Measurements from ENCODE around the gene DMAC2.
"Not testable (repeated sequence)": the region's sequence is repeated elsewhere in the genome, so short reads cannot be mapped to it uniquely, and the experiment has no call there.

DMAC2 gene

DNA sequence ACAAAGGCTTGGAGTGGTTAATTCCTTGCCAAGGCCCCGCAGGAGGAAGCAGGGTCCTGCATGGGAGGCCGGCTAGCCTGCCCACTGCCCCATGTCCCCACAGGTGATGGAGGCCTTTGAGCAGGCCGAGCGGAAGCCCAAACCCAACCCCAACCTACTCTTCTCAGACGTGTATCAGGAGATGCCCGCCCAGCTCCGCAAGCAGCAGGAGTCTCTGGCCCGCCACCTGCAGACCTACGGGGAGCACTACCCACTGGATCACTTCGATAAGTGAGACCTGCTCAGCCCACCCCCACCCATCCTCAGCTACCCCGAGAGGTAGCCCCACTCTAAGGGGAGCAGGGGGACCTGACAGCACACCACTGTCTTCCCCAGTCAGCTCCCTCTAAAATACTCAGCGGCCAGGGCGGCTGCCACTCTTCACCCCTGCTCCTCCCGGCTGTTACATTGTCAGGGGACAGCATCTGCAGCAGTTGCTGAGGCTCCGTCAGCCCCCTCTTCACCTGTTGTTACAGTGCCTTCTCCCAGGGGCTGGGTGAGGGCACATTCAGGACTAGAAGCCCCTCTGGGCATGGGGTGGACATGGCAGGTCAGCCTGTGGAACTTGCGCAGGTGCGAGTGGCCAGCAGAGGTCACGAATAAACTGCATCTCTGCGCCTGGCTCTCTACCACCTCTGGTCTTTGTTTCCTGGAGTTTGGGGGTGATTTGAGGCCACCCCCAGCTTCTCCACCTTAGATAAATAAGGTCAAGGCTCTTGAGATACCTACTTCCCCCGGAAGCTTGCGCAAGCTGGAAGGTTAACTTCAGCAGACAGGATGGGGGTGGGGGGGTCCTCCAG, 15.2 kb downstream of the DMAC2 start:
- in situ Hi-C loops (cut with MboI; ENCODE audit: low sequenced_read_pairs), result no loop called here

DNA sequence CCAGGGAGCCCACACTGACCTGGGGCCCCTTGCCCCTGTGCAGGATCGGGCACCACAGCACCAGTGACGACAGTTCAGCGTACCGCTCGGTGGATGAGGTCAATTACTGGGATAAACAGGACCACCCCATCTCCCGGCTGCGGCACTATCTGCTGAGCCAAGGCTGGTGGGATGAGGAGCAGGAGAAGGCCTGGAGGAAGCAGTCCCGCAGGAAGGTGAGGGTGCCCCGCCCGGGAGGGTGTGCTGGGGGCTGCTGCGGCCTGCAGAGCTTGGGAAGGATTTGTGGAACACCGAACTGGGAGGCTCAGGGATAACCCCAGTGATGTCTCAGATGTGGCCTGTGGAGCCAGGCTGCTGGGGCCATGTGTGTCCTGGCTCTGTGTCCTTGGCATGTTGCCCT, 16.8 kb downstream of the DMAC2 start:
- in situ Hi-C loops (cut with MboI; ENCODE audit: low sequenced_read_pairs), result no loop called here

DNA sequence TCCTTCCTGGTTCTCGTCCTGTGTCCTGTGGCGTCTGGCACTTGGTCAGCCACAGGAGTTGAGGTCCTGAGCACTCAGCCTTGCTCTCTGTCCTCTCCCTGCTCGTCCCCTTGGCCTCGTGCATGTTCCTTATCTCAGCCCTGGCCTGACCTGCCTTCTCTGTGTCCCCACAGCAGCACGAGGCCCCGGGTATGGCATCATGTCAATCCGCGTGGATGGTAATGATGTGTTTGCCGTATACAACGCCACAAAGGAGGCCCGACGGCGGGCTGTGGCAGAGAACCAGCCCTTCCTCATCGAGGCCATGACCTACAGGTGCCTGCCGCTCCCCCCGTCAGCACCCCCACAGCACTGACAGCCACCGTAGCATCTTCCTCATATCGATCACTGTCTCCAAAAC, 17.3 kb downstream of the DMAC2 start:
- in situ Hi-C loops (cut with MboI; ENCODE audit: low sequenced_read_pairs), result no loop called here

DNA sequence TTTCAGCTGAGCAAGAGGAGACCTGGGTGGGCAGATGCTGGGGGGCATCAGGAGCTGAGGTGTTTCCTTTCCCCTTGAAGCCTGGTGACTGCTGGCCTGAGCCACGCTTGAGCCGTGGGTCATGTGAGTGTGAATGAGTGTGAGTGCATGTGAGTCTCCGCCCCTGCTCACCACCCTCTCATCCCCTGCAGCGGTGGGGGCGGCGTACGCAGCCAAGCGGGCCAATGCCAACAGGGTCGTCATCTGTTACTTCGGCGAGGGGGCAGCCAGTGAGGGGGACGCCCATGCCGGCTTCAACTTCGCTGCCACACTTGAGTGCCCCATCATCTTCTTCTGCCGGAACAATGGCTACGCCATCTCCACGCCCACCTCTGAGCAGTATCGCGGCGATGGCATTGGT, 17.7 kb downstream of the DMAC2 start:
- in situ Hi-C loops (cut with MboI; ENCODE audit: low sequenced_read_pairs), result no loop called here

DNA sequence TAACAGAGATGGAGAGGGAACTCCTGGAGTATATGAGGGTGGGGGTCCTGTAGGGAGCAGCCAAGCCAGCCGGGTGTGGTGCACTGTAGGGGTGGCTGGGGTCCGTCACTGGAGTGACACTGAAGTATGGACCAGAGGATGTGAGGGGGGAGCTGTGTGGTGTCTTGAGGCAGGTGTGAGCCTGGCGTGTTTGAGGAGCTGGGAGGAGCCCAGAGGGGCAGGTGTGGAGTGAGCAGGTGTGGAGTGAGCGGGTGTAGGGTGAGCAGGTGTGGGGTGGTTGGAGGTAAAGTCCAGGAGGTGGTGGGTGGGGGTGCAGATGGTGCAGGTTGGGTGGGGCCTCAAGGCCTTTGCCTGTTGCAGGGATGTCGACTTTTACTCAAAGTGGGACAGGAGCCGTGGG, 18.4 kb downstream of the DMAC2 start:
- in situ Hi-C loops (cut with MboI; ENCODE audit: low sequenced_read_pairs), result no loop called here

DNA sequence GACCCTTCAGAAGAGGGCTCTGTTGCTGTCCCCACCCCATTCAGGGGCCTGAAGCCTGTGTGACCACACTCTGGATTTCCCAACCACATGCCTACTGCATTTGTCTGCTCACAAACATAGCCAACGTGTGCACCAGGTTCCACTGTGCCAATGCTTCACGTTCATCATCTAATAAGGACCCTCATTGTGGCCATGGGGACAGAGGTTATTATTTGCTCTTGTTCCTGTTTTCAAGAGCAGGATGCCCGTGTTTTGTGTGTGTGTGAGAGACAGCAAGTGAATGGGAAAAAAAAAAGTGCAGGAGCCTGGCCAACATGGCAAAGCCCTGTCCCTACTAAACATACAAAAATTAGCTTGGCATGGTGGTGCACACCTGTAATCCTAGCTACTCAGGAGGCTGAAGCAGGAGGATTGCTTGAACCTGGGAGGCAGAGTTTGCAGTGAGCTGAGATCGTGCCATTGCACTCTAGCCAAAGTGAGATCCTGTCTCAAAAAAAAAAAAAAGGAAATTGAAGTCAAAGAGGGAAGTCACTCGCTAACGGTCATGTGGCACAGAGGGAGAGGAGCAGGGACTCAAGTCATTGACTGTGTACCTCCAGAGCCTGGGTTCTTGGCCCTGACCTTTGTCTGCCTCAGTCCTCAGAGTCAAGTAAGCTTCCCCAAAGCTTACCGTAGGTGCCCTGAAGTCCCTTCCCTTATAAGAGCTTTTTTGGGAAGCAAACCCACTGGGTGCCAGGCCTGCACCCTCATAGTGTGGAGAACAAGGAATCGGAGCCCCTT, 19.4 kb downstream of the DMAC2 start:
- in situ Hi-C loops (cut with MboI; ENCODE audit: low sequenced_read_pairs), result no loop called here

DNA sequence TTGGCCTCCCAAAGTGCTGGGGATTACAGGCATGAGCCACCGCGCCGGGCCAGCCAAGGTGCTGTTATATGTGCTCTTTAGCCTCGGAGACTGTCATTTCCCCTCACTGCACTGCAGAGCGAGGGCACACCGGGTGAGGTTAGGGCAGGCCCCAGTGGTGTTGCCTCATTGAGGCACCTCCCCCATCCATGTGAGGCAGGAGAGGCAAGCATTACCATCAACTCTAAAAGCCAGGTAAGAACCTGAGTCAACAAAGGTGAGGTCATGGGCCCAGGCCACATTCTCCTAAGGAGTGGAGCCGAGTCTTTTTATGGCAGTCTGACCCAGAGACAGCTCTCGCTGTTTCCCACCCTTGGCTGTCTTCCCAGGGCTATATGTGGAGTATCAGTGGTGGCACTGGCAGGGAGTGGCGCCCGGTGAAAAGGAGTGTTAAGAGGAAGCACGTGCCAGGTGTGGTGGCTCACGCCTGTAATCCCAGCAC, 23.5 kb downstream of the DMAC2 start:
- in situ Hi-C loops (cut with MboI; ENCODE audit: low sequenced_read_pairs), result no loop called here

DNA sequence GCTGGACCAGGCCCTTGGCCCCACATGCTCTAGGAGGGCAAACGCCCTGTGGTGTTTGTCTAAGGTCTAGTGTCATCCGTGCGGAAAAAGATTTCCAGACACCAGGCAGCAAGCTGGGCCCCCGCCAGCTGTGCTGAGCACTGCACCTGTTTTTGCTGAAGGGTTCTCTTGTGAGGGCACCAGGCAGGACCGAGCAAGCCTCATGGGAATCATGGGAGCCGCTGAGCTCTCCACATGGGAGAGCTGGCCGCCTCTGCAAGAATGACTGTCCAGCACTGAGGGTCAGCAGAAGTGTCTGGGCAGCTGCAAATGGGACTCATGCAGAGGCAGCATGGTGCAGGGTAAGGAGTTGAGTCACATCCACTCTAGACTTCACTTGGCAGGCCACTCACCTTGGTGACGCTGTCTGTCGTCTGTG, 24.5 kb downstream of the DMAC2 start:
- in situ Hi-C loops (cut with MboI; ENCODE audit: low sequenced_read_pairs), result no loop called here

DNA sequence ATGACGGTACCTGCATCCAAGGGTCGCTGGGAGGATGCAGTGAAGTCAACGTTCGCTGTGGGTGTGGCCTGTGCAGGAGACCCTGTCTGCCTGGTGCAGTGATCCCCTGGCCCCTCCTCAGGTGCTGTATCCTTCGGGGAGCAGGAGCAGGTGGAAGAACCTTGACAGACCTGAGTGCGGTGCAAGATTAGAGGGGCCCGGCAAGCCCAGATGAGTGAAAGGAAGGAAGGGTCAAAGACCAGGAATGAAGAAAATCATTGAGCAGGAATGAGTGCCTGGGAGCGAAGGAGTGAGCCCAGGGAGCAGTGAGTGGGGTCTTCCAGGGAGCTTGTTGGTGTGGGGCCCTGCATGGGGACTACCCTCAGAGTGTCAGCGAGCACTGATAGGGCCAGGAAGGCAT, 25.3 kb downstream of the DMAC2 start:
- in situ Hi-C loops (cut with MboI; ENCODE audit: low sequenced_read_pairs), result no loop called here

DNA sequence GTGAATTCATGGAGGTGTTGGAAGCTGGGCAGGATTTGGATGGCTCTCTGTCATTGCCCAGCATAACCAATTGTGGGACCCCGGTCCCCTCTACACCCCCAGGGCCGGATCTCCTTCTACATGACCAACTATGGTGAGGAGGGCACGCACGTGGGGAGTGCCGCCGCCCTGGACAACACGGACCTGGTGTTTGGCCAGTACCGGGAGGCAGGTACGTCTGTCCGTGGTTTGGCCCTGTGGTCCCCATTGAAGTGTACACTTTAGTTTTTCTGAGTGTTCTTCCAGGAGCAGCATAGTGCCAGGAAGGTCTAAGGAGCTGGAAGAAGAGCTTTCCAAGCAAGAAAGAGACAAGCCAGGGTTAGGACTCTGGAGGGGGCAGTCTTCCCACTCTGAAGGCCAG, 25.8 kb downstream of the DMAC2 start:
- in situ Hi-C loops (cut with MboI; ENCODE audit: low sequenced_read_pairs), result no loop called here

DNA sequence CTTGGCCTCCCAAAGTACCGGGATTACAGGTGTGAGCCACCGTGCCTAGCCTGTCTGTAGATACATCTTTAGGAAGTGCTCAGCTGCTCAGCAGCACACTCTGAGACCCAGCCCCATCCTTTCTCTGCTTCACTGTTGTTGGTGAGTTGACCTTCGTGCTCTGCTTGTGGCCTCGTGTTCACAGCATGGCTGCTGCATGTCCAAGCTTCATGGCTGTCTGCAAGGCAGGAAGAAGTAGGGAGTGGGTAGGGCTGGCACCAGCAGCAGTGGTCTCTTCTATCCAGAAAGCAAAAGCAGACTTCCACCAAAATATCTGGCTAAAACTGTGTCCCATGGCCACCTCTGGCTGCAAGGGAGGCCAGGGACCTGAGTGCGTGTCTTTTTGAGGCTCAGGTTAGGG, 26.8 kb downstream of the DMAC2 start:
- in situ Hi-C loops (cut with MboI; ENCODE audit: low sequenced_read_pairs), result no loop called here

DNA sequence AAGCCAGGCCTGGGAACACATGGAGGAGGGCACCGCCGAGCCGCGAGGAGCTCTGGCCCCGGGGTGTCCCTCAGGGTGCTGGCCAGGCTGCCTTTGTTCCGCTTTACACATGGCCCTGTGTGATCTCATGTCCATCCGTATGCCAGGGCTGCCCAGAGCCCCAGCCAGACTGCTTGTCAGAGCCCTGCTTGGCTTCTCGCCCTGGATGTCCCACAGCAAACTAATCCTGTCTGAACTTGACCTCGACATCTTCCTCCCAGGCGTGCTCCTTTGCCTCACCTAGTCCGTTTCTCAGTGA, 27.8 kb downstream of the DMAC2 start:
- in situ Hi-C loops (cut with MboI; ENCODE audit: low sequenced_read_pairs), result no loop called here

DNA sequence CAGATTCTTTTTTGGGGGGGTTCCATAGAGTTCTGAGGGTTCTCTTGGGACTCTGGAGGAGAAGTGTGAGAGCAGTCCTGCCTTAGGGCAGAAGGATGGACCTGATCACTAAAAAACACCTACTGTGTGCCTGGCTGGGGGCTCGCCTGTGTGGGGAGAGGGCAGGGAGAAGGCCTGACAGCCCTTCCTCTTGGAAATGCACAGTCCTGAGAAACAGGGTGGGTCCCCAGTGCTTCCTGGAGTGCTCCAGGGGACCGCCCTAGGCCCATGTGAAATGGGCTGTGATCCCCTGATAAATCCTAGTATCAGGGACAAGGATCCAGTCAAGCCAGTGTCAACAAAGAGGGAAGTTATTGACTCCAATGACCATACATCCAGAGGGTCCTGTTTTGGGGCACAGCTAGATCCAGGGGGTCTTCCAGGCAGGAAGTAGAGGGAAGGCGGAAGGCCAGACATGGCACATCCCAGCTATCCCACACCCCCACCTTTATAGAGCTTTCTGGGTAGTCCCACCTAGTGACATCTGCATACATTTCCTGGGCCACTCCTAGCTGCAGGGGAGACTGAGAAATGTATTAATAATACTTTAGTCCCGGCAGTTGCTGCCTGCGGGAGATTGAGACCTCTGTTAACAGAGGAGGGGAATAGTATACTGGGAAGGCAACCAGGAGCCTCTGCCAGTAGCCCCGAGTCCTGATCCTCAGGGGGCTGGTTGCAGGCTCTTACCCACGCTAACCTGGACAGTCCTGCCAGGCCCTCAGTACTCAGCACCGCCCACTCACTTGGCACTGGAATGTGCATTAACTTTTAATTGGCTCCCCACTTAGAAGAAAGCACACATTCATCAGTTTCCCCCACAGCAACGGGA, 28.4 kb downstream of the DMAC2 start:
- in situ Hi-C loops (cut with MboI; ENCODE audit: low sequenced_read_pairs), result no loop called here

DNA sequence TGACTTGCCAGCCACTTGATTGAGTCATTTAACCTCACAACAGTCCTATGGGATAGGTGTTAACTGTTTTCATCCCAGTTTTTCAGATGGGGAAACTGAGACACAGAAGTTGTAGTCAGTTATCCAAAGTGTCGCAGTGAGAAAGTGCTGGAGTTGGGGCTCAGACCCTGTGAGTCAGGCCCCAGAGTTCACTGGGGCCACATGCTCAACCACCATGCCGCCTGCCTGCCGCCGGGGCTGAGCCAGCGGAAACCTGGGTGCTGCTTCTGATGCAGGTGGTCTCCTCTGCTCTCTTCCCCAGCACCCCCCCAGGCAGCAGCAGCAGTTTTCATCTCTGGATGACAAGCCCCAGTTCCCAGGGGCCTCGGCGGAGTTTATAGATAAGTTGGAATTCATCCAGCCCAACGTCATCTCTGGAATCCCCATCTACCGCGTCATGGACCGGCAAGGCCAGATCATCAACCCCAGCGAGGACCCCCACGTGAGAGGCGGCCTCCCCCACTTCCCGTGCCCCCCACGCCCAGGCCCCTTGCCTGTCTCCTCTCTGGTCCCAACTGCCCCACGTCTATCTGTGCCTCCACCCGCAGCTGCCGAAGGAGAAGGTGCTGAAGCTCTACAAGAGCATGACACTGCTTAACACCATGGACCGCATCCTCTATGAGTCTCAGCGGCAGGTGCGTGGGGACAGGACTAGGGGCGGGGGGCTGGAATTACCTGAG, 29.2 kb downstream of the DMAC2 start:
- in situ Hi-C loops (cut with MboI; ENCODE audit: low sequenced_read_pairs), result no loop called here

DNA sequence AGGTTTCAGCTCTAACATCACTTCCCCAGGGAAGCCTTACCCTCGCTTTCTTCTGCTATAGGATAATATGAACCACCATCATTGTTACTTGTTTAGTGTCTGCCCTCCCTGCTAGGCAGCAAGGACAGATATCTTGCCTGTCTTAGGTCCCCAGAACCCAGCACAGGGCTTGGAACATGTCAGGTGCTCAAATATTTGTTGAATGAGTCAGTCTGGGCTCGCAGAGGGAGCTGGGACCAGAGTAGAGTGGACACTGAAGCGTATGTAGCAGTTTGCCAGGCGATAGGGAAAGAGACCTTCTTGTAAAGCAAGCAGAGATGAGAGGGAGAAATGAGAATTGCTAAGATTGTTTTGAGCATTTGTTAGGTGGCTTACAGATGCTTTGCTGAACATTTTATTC, 30.4 kb downstream of the DMAC2 start:
- in situ Hi-C loops (cut with MboI; ENCODE audit: low sequenced_read_pairs), result no loop called here

DNA sequence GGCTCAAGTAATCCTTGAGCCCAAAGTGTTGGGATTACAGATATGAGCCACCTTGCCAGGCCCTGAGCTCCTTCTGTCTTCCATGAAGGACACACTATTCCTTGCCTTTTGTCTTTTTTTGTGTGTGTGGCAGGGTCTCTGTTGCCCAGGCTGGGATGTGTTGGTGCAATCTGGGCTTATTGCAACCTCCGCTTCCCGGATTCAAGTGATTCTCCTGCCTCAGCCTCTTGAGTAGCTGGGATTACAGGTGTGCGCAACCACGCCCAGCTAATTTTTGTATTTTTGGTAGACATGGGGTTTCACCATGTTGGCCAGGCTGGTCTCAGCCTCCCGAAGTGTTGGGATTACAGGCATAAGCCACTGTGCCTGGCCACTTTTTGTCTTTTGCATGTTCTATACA, 30.9 kb downstream of the DMAC2 start:
- in situ Hi-C loops (cut with MboI; ENCODE audit: low sequenced_read_pairs), result not testable (repeated sequence)

DNA sequence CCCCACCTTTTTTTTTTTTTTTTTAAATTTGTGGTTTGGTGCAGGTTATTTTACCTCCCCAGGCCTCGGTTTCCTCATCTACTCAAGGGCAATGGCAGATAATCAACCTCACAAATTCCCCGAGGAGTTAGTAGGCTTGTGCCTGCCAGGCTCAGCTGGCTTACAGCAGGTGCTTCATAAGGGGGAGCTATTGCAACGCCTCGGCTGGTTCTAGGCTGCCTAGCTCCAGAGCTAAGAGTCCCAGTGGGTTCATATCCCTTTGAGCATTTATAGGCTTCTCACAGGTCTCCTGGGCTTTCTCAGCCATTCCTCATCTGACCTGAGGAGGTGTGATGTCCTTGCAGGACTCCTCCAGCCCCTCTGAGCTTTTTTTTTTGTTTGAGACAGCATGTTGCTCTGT, 31.5 kb downstream of the DMAC2 start:
- in situ Hi-C loops (cut with MboI; ENCODE audit: low sequenced_read_pairs), result no loop called here

DNA sequence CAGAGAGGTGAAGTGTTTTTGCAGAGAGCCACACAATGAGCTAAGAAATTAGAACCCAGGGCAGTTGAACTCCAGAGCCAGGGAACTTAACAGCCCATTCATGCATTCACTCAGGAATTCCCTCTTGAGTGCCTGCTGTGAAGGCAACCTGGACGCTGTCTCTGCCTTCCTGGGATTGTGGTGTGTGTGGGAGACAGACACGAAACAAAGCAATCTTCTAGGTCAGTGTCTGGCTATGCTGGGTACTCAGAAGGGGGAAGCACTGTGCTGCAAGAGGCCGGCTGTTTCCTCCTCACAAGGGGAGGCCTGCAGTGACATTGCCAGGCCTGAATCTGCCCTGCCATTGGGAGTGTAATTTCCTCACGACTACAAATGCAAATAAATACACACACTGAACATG, 32.4 kb downstream of the DMAC2 start:
- in situ Hi-C loops (cut with MboI; ENCODE audit: low sequenced_read_pairs), result no loop called here

DNA sequence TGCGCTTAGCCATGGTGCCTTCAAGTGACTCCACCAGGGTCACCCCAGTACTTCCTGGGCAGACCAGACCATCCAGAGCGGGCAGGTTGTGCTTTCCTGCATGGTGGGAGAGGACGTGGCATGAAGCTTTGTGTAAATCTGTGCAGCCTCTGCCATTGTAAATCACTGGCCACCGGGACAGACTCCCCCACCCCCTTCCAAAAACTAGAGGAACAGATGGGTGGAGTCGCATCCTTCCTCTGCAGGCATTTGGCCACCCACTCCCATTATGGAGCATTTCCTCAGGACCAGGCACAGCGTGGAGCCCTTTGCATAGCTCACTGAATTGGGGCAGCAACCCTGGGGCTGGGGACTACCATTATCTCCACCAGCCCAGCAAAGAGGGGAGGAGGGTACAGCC, 33.9 kb downstream of the DMAC2 start:
- in situ Hi-C loops (cut with MboI; ENCODE audit: low sequenced_read_pairs), result no loop called here

DNA sequence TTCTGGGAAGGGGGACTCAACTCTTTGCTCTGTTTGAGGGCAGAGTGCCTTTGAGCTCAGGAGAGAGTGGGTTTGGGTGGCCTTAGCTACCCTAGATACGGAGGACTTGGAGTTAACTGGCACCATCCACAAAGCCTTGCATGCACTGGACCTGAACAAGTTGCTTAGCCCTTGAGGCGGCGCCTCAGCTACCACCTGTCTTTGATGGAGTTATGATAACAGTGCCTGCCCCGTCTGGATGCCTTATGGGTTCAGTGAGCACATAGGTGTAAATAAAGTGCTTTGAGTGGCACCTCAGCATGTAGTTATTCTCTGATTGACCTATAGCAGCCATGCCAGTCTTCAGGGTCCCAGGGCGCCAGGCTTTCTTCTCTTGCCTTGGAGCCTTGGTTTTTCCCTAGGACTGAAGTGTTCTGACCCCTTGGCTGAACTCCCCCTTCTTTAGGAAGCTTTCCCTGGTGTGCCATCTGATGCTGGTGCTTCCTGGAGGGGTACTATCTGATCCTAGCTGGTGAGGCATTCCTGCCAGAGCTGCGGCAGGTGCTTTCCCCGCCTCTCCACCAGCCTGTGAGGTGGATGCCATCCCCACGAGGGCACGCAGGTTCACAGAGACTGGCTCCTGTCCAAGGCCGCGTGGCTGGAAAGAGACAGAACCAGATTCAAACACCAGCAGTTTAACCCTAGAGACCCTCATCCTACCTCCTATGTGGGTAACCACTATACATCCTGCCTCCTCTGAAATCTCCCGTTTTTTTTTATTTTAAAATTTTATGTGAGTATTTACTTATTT, 36.3 kb downstream of the DMAC2 start:
- in situ Hi-C loops (cut with MboI; ENCODE audit: low sequenced_read_pairs), result no loop called here

Measured in hTERT RPE-1 (cell line).